Transverse colon (tissue), 4 donors: Measurements from ENCODE around the gene FANK1. TPM values are rescaled to one million over a fixed set of nuclear protein-coding genes. Genes with fewer than 3 reads are reported as not detected.
A peak's percentile ranks its signal among the peaks of the same experiment; 100 is the strongest.
"Not testable (repeated sequence)": the region's sequence is repeated elsewhere in the genome, so short reads cannot be mapped to it uniquely, and the experiment has no call there.

Source experiments
- DNase-seq: peaks from one replicate; pipeline ENCODE4 v3.0.0-alpha.2; 2019
- H3K27ac ChIP-seq, 4 donors: fragments of 200-600 bp; sonication (generic); 2 replicates each; pipeline ENCODE4 v1.5.1; 2016 to 2018; ENCODE audit warnings: inconsistent platforms in 4 of 4
- H3K27me3 ChIP-seq: fragments of 200-600 bp; sonication (generic); 2 replicates; pipeline ENCODE4 v1.5.1; 2017; ENCODE audit warnings: inconsistent platforms
- H3K36me3 ChIP-seq, 4 donors: fragments of 200-600 bp; sonication (generic); 2 replicates each; pipeline ENCODE4 v1.5.1; 2017 to 2019; ENCODE audit warnings: inconsistent platforms in 4 of 4
- H3K4me1 ChIP-seq, 4 donors: fragments of 200-600 bp; sonication (generic); 2 replicates each; pipeline ENCODE4 v1.5.1; 2017 to 2020; ENCODE audit warnings: inconsistent platforms in 4 of 4
- H3K4me3 ChIP-seq, 4 donors: fragments of 200-600 bp; sonication (generic); 1 replicate in 1 of 4; 2 replicates in 3 of 4; pipeline versions ENCODE4 v1.5.1 to v1.6.1; 2017 to 2019; ENCODE audit warnings: inconsistent platforms in 4 of 4
- H3K9me3 ChIP-seq, 2 donors: fragments of 200-600 bp; sonication (generic); 2 replicates each; pipeline ENCODE4 v1.5.1; 2017 to 2019; ENCODE audit warnings: inconsistent platforms in 2 of 2
- EP300 ChIP-seq: sonication (generic); formaldehyde crosslinking; IDR thresholded peaks from one replicate; pipeline ENCODE4 v1.6.1; 2017; ENCODE audit warnings: antibody characterized with exemption, low read depth
- POLR2A ChIP-seq: fragments of 450-650 bp; IDR thresholded peaks from one replicate; pipeline ENCODE4 v1.6.1; 2016; ENCODE audit warnings: antibody characterized with exemption, mild to moderate bottlenecking, moderate library complexity
- POLR2AphosphoS5 ChIP-seq, 3 donors: sonication (generic); formaldehyde crosslinking; IDR thresholded peaks; one replicate each; pipeline ENCODE4 v1.6.1; 2016; ENCODE audit warnings: antibody characterized with exemption in 3 of 3
- WGBS, 2 donors: methylation state at CpG; one replicate each; pipeline ENCODE4 v1.1.5; 2018; ENCODE audit warnings: low coverage in 1 of 2; 5-methylcytosine and 5-hydroxymethylcytosine counted together
- in situ Hi-C, 4 donors: fragments of 200-750 bp; cut with MboI; loops; one replicate each; pipeline versions ENCODE4 v1.15.0 to v1.15.1; 2017; ENCODE audit warnings: low sequenced_read_pairs in 3 of 4, low pct_ligation_motif_present in 1 of 4, low pct_unique_long_range_greater_than_20kb in 1 of 4
- intact Hi-C: fragments of 100-400 bp; cut with DNase I; formaldehyde crosslinking; loops from one replicate; pipeline ENCODE4 v1.15.1; 2023; ENCODE audit warnings: low total_unique reads
- total RNA-seq, 4 donors: library from RNA; depleted of rRNA; stranded (reverse); fragments of >200 nt; gene quantifications; one replicate each; pipeline ENCODE4 v1.1.0, GENCODE V29; 2016
- TF ChIP-seq, protein P1 (sequence below), 5 experiments: fragments of 200-600 bp in 3 of 5; fragments of 450-650 bp in 2 of 5; sonication (generic) in 3 of 5; IDR thresholded peaks; 1 replicate in 2 of 5; 2 replicates in 3 of 5; pipeline ENCODE4 v1.5.1; 2016 to 2017; ENCODE audit warnings: antibody characterized with exemption in 5 of 5, inconsistent platforms in 3 of 5, mild to moderate bottlenecking in 2 of 5, moderate library complexity in 1 of 5

Gene FANK1
- total RNA-seq, 4 donors from 2014 or later: 3.4 to 7.5 (median 5.7) TPM

DNA sequence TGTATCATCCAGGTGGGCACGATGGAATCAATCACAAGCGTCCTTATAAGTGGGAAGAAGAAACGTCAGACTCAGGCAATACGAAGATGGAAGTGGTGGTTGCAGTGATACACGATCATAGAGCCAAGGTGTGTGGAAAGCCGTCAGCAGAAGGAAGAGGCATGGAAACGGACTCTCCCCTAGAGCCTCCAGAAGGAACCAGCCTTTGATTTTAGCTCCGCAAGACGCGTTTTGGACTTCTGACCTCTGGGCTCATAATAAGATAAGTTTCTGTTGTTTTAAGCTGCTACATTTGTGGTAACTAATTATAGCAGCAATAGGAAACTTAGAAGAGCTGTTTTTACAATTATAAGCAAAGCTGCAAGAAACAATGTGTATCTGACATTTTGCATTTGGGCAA, 14.8 kb downstream of the FANK1 start:
- TF ChIP-seq, protein P1, sequence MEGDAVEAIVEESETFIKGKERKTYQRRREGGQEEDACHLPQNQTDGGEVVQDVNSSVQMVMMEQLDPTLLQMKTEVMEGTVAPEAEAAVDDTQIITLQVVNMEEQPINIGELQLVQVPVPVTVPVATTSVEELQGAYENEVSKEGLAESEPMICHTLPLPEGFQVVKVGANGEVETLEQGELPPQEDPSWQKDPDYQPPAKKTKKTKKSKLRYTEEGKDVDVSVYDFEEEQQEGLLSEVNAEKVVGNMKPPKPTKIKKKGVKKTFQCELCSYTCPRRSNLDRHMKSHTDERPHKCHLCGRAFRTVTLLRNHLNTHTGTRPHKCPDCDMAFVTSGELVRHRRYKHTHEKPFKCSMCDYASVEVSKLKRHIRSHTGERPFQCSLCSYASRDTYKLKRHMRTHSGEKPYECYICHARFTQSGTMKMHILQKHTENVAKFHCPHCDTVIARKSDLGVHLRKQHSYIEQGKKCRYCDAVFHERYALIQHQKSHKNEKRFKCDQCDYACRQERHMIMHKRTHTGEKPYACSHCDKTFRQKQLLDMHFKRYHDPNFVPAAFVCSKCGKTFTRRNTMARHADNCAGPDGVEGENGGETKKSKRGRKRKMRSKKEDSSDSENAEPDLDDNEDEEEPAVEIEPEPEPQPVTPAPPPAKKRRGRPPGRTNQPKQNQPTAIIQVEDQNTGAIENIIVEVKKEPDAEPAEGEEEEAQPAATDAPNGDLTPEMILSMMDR (IDR thresholded peaks at IDR 0.05): no peak
- TF ChIP-seq POLR2AphosphoS5 (IDR thresholded peaks at IDR 0.05): no peak
- no peak for TF ChIP-seq POLR2A
- no peak for TF ChIP-seq EP300
- intact Hi-C loops: no loop called here
- H3K4me3 ChIP-seq: no peak overlapping the region
- WGBS, 2 donors: 48 to 60% methylated on average over 10 of the region's 10 CpGs
- H3K27me3 ChIP-seq: no peaks in the 10 kb centered on the region
- H3K4me1 ChIP-seq: peaks cover 0 to 31% (median 12%) of the 10 kb centered on the region in 4 donors
- peak; percentile 38 for DNase-seq
- in situ Hi-C loops: no loop called here
- peak overlapping the region; percentile 21 to 65 (median 56) for H3K27ac ChIP-seq
- H3K9me3 ChIP-seq: no peaks in the 10 kb centered on the region
- H3K36me3 ChIP-seq: no peaks in the 10 kb centered on the region

- in situ Hi-C loops: no loop called here
- H3K4me3 ChIP-seq: no peak overlapping the region
- no peaks in the 10 kb centered on the region for H3K27me3 ChIP-seq
- WGBS, 2 donors: 42 to 67% methylated on average over 3 to 4 of the region's 4 CpGs
- H3K4me1 ChIP-seq: peaks cover 0 to 26% (median 12%) of the 10 kb centered on the region in 4 donors
- DNase-seq: peak; percentile 74
- H3K9me3 ChIP-seq: no peaks in the 10 kb centered on the region
- no peak for TF ChIP-seq EP300
- TF ChIP-seq POLR2AphosphoS5 (IDR thresholded peaks at IDR 0.05): peak in 1 of 3 donors; percentile 35
- TF ChIP-seq, protein P1 (IDR thresholded peaks at IDR 0.05): no peak
- no peaks in the 10 kb centered on the region for H3K36me3 ChIP-seq
- intact Hi-C loops: no loop called here
- H3K27ac ChIP-seq: peak overlapping the region in 3 of 4 donors; percentile 52 to 65 (median 61)
Observed at GRCh38 chr10:125911990-125912389, 15.6 kb downstream of the FANK1 start.

GRCh38 chr10:125913277-125913676, 16.9 kb downstream of the FANK1 start:
- H3K9me3 ChIP-seq, in situ Hi-C loops, H3K36me3 ChIP-seq, intact Hi-C loops, H3K27me3 ChIP-seq, H3K4me3 ChIP-seq: not testable (repeated sequence)
- Histone ChIP-seq H3K27ac (peak overlapping the region in 3 of 4 donors; percentile 19 to 35 (median 33)), H3K4me1 (peaks cover 0 to 23% (median 10%) of the 10 kb centered on the region in 4 donors)
- peak in 1 of 3 donors; percentile 14 for TF ChIP-seq POLR2AphosphoS5 (IDR thresholded peaks at IDR 0.05)
- 35 to 37% methylated on average over 4 to 6 of the region's 6 CpGs for WGBS, 2 donors
- peak; percentile 33 for DNase-seq

GRCh38 chr10:125916977-125917376, 20.6 kb downstream of the FANK1 start:
- no peak for DNase-seq
- Histone ChIP-seq H3K9me3 (no peaks in the 10 kb centered on the region), H3K4me3 (no peak overlapping the region), H3K27me3 (no peaks in the 10 kb centered on the region), H3K27ac (no peak overlapping the region), H3K4me1 (peaks cover 0 to 8% (median 7%) of the 10 kb centered on the region in 4 donors), H3K36me3 (no peaks in the 10 kb centered on the region)
- 67 to 68% methylated on average over 3 of the region's 3 CpGs for WGBS, 2 donors
- TF ChIP-seq EP300: no peak
- no peak for TF ChIP-seq POLR2AphosphoS5 (IDR thresholded peaks at IDR 0.05)
- TF ChIP-seq, protein P1 (IDR thresholded peaks at IDR 0.05): no peak
- no peak for TF ChIP-seq POLR2A
- in situ Hi-C loops (no loop called here), intact Hi-C loops (no loop called here)

DNA sequence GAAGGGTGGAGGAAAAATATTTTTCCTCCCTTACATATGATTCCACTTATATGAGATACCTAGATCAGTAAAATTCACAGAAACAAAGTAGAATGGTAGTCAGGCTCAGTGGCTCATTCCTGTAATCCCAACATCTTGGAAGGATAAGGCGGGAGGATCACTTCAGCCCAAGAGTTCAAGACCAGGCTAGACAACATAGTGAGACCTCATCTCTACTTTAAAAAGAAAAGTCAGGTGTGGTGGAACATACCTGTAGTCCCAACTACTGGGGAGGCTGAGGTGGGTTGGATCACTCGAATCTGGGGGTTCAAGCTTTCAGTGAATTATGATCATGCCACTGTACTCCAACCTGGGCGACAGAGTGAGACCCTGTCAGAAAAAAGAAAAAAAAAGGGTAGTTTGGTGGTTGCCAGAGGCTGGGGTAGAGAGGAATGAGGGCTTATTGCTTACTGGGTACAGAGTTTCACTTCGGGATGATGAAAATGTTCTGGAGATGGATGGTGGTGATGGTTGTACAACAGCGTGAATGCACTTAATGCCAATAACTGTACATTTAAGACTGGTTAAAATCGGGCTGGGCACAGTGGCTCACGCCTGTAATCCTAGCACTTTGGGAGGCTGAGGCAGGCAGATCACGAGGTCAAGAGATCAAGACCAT, 21.5 kb downstream of the FANK1 start:
- DNase-seq, H3K4me3 ChIP-seq, H3K36me3 ChIP-seq, H3K4me1 ChIP-seq, in situ Hi-C loops, H3K9me3 ChIP-seq, intact Hi-C loops, H3K27me3 ChIP-seq, H3K27ac ChIP-seq: not testable (repeated sequence)
- WGBS, 2 donors: 77 to 83% methylated on average over 5 to 8 of the region's 8 CpGs

DNA sequence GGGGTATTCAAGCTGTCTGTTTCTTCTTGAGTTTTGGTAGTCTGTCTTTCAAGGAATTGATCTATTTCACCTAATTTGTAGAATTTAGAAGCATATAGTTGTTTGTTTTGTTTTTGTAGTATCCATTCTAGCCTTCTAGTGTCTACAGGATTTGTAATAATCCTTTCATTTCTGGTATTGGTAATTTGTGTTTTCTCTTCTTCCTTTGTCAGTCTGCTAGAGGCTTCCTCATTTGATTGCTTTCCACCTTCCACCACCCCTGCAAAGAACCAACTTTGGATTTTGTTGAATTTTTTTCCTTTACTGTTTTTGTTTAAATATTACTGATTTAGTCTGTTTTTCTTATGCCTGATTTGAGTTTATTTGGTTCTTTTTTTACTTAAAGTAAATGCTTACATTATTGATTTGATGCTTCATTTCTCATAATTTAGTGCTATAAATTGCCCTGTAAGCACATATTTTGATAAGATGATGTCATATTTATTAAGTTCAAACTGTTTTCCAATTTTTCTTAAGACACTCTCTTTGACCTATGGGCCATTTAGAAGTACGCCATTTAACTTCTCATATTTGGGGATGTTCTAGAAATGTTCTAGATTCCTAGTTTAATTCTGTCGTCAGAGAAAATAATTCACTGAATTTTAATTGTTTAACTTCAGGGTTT, 25.4 kb downstream of the FANK1 start:
- WGBS, 2 donors: 79 to 83% methylated on average over 2 of the region's 2 CpGs
- H3K4me1 ChIP-seq, in situ Hi-C loops, DNase-seq, H3K9me3 ChIP-seq, H3K36me3 ChIP-seq, H3K27me3 ChIP-seq, H3K4me3 ChIP-seq, intact Hi-C loops, H3K27ac ChIP-seq: not testable (repeated sequence)
